NCI-H2196 treated with DMSO at 0.1 percent for 48 hours (cell line): ENCODE results near the gene KBTBD3.
"Not testable (repeated sequence)": the region's sequence is repeated elsewhere in the genome, so short reads cannot be mapped to it uniquely, and the experiment has no call there.

ENCODE experiments used
- DNase-seq: peaks from one replicate; lab custom pipeline; 2025; ENCODE audit not compliant: unreplicated experiment; lab: John Stamatoyannopoulos, UW

Gene KBTBD3

DNA sequence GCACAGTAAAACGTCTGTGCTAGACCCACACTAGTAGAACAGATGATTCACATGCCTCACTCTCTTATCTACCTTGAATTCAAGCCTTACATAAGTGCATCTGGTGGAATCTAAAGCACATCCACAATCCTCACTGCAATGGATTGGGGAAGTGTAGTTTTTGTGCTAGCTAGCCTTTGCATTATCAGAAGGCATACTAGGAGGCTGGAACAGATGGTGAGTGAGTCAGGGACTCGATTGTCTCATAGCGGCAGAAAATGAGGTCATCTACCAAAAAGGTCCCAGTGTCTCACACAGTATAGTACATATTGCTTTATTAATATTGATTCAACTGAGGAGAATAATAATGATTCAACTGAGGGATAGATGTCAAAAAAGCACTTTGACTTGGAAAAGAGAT, 64.4 kb downstream of the KBTBD3 start:
- no peak for DNase-seq

DNA sequence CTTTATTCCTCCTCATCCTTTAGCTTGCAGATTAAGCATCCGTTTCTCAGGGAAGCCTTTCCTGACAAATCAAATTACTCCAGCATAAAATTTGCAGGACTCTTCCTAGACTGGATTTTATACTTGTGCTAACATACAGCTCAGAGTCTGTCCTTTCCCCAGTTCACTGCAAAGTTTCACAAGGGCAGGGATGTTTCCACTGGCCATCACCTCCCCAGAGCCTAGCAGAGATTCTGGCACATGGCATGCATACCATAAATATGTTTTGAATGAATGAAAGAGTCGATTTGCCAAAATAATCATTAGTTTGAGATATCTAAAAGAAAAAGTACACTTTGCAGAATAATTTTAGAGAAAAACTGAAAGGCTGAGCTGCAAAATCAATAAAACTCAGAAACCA, 65.7 kb downstream of the KBTBD3 start:
- DNase-seq, result no peak

DNA sequence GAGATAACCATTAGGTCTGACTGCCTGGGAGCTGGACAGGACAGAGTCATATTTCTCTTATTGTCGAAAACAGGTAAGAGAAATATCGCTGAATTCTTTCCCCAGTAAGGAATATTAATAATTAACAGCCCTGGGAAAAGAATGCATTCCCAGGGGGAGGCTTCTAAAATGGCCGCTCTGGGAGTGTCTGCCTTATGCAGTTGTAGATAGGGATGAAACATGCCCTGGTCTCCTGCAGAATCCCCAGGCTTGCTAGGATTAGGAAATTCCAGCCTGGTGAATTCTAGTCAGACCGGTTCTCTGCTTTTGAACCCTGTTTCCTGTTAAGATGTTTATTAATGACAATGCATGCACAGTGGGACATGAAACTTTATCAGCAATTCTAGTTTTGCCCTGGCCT, 74.1 kb downstream of the KBTBD3 start:
- not testable (repeated sequence) for DNase-seq

DNA sequence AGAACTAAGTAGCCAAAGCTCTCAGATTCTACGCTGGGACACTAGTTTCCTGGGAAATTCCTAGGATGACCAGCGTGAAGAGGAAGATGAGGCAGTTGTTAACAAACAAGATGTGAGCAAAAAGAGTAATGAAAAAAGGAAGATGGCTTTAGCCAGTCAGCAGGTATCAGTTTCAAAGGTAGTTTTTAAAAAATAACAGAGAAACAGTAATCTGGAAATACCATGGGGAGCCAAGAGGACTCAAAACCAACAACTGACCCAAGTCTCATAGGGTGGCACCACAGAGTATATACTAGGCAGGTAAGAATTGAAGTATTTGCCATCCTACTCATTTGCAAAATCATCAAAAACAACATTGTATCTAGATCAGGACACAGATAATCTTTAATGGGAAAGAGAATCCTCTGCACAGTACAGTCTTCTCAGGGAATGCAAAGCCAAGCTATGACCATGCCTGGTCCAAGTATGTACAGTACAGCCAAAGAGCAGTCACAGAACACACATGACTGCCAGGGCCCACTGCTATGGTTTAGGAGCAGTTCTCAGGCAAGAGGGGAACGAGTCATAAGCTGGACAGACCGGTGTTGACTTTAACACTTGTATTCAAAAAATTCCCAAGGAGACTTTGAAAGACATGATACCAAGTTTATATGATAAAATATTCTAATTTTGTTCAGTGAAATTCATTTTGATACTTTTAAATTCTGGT, 75.7 kb downstream of the KBTBD3 start:
- DNase-seq, result no peak
